Measurements from ENCODE around the gene FAM163B.

Gene FAM163B

DNA sequence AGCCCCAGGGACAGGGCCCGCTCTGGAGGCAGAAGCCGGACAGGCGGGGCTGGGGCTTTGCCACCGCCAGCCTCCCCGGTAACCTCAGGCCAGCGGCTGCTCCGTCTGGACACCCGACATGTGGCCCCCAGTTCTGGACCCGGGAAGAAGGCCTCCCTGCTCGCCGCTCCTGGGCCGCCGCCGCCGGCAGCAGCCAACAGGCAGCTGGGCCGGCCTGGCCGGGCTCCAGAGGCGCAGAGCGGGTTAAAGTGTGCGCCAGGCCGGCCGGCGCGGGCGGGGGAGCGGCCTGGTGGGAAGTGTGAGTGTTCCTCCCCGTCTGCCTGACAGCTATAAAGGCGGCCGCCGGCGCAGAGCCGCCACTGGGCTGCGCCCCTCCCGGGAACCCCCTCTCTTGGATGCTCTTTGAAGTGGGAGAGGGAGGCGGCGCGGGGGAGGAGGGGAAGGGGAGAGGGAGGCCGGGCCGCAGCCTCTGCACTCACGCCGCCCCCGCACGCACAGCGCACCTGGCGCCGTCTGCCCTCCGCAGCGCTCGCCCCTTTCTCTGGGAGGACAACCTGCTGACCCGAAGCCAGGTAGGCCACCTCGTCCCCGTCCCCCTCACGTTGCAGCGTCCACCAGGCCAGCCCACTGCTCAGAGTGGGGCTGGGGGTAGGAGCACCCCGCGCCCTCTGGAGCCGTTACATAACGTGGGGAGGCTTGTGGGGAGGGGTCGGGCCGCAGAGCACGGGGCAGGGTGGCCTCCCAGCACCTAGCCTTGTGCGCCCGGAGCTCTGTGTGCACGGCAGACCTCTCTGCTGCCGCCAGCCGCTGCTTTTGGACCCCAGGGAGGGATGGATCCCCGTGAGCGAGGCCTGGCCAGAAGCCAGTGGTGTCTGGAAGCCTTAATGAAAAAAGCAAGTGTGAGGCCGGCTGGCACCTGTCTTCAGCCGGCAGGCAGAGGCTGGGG lies 74.6 kb downstream of the FAM163B start, which contains the start of gene ADAMTSL2:
Gene ADAMTSL2, plus strand, starts transcription at position 359 of the 946 bp plus-strand sequence. CDS start 2,009 bp downstream, outside the sequence.
- Mint-ChIP-seq H3K4me1 (peaks cover 41% of the 10 kb centered on the region), H3K27ac (peak within 1 kb of the TSS in 1 of 2 donors; percentile 74), H3K27me3 (peaks cover 22% of the 10 kb centered on the region), H3K9me3 (no peaks in the 10 kb centered on the region), H3K4me3 (peak within 1 kb of the TSS; percentile 44 to 72)
- ATAC-seq (peak; percentile 66), DNase-seq (peak; percentile 32 to 47)

DNA sequence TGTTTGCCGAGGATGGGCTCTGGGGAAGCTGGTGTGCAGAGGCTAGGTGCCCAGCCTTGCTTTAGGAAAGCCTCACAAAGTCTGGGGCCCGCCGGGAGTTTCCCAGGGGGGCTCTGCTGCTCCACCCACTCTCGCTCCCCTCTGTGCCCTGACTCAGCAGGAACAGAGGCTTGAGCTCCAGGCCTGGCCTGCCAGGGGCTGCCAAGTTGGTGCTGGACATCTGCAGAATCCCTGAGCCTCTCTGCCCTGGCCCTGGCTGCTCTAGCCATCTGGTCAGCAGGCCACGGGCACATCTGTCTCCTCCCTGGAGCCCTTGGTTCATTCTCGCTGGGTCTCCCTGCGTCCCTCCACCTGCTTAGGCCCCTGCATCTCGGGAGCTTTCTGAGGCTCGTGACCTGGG lies 75.3 kb downstream of the FAM163B start:
- H3K9me3 Mint-ChIP-seq: no peaks in the 10 kb centered on the region
- peak overlapping the region; percentile 42 to 72 for H3K4me3 Mint-ChIP-seq
- no peak for DNase-seq
- H3K27me3 Mint-ChIP-seq: peaks cover 14% of the 10 kb centered on the region
- ATAC-seq: no peak
- H3K27ac Mint-ChIP-seq: peak overlapping the region in 1 of 2 donors; percentile 74
- peaks cover 35% of the 10 kb centered on the region for H3K4me1 Mint-ChIP-seq

DNA sequence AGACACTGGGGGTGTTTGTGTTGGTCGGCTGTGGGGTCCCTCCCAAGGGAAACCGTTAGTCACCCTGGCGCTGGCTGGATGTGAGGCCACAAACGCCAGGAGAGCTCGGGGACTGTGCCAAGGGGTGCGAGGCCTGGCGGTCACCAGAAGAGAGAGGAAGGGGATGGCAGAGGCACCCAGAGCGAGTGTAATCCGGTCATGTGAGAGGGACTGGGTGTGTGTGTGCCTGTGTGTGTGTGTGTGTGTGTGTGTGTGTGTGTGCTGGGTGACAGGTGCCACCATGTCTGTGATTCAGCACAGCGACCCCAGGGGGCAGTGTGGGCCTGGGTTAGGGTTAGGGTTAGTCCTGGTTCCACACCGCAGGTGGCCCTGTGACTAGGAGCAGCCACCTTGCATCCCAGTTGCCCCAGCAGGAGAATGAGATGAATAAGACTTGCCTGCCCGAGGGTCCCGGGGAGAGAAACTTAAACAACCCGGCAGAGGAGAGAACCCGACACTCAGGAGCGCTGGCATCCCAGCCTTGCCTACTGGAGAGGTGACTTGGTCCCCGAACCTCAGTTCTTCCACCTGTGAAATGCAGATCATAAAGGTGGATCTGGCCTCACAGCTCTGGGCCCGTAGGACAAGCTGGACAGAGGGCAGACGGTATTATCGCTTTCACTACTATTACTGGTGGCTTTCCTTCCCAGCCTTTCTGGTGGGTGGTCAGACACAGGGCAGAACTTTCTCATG lies 76.1 kb downstream of the FAM163B start:
- ATAC-seq: peak; percentile 76
- Mint-ChIP-seq H3K27me3 (peaks cover 10% of the 10 kb centered on the region), H3K27ac (peak overlapping the region in 1 of 2 donors; percentile 95)

GRCh38 chr9:133531293-133531692 lies 77.9 kb downstream of the FAM163B start:
- DNase-seq (no peak), ATAC-seq (no peak)
- Mint-ChIP-seq H3K4me1 (peaks cover 38% of the 10 kb centered on the region), H3K9me3 (no peaks in the 10 kb centered on the region), H3K27ac (no peak overlapping the region), H3K4me3 (no peak overlapping the region), H3K27me3 (peaks cover 21% of the 10 kb centered on the region)

More for the DNA sequence above, 76.1 kb downstream of the FAM163B start:
- peak; percentile 62 to 80 for DNase-seq
- H3K9me3 Mint-ChIP-seq: no peaks in the 10 kb centered on the region
- H3K4me3 Mint-ChIP-seq: peak overlapping the region; percentile 44 to 60
- peaks cover 31% of the 10 kb centered on the region for H3K4me1 Mint-ChIP-seq

DNA sequence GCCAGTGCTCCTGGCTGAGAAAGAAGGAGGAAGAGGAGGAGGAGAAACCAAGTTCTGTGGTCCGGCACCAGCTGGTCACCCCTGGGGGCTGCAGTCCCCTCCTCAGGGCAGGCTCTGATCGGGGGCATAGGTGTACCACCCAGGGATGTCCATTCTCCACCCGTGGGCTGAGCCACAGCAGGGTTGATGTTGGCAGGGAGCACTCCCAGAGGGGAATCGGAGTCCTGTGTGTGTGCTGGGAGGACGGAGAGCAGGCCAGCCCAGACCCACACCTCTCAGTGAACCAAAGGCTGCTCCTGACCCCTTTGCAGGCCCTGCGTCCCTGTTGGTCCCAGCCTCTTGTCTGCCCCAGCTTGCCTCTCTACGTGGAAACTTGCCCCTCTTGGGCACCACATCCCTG lies 79.3 kb downstream of the FAM163B start:
- no peak for ATAC-seq
- Mint-ChIP-seq H3K27me3 (peaks cover 22% of the 10 kb centered on the region), H3K27ac (peak overlapping the region in 1 of 2 donors; percentile 11), H3K9me3 (no peaks in the 10 kb centered on the region), H3K4me1 (peaks cover 35% of the 10 kb centered on the region), H3K4me3 (no peak overlapping the region)
- no peak for DNase-seq

- H3K27ac Mint-ChIP-seq: peak overlapping the region in 1 of 2 donors; percentile 11
- H3K4me1 Mint-ChIP-seq: peaks cover 31% of the 10 kb centered on the region
- H3K4me3 Mint-ChIP-seq: no peak overlapping the region
- no peaks in the 10 kb centered on the region for H3K9me3 Mint-ChIP-seq
- ATAC-seq (no peak), DNase-seq (no peak)
- peaks cover 22% of the 10 kb centered on the region for H3K27me3 Mint-ChIP-seq
These were observed 79.7 kb downstream of the FAM163B start for GRCh38 chr9:133529457-133529856.

GRCh38 chr9:133528876-133529241 lies 80.3 kb downstream of the FAM163B start:
- no peak overlapping the region for H3K4me3 Mint-ChIP-seq
- H3K9me3 Mint-ChIP-seq: no peaks in the 10 kb centered on the region
- no peak for DNase-seq
- ATAC-seq: no peak
- H3K27me3 Mint-ChIP-seq: peaks cover 22% of the 10 kb centered on the region
- H3K27ac Mint-ChIP-seq: no peak overlapping the region
- peaks cover 26% of the 10 kb centered on the region for H3K4me1 Mint-ChIP-seq

DNA sequence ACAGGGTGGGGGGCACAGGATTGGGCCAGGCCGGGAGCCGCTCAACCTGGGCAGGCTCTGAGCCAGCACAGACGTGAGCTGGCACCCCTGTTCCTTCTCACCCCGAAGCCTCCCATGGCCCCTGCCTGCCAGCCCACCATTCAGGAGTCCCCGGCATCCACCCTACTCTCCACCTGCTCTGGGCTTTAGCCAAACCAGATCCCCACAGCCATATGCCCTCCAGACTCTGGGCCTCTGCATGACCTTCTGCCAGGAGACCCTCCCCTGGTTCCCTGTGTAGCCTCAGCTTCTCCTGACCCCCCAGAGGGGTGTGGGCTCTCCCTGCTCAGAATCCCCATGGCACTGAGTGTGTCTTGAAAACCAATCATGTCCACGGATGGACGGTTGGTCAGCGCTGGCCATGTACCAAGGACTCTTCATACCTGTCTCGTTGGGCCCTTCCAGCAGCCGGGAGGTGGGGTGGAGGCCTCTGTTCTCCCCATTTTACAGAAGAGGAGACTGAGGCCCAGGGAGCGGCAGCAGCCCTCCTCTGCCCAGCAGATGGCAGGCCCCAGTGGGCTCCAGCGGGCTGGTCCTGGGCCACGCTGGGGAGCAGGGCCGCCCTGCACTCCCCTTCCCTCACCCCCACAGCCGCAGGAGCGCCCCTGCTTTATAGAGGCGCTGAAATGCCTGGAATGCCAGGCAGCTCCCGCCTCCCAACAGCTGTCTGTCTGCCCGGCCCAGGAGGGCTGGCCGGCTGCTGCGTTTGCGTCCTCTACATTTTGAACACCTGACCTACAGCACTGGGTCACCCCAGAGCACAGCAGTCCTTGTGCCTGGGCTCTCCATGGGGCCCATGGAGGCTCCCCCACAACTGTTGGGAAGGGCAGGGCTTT lies 81.0 kb downstream of the FAM163B start:
- H3K27me3 Mint-ChIP-seq: peaks cover 22% of the 10 kb centered on the region

DNA sequence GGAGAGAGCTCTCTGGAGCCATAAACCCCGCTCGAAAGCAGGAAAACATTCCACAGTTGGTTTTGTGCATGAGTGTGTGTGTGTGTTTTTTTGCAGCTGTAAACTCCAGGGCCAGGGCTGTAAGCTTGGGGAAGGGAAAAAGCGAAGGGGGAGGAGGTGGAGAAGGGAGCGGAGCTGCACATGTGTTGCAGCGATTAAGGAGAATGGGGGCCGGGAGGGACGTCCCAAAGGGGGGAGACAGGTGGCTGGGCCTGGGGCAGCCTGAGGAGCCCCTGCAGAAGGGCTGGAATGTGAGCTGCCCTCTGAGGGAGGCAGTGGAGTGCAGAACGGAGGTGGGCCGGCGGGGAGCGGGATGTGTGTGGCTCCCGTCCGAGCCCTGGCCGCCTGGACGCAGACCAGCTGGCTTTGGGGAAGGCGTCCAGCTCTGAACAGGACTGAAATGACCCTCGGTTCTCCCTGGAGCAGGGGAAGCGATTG lies 81.7 kb downstream of the FAM163B start:
- Mint-ChIP-seq H3K4me3 (no peak overlapping the region), H3K4me1 (peaks cover 13% of the 10 kb centered on the region), H3K27ac (peak overlapping the region in 1 of 2 donors; percentile 62), H3K27me3 (peaks cover 14% of the 10 kb centered on the region), H3K9me3 (no peaks in the 10 kb centered on the region)
- ATAC-seq: no peak
- DNase-seq: no peak

More for the DNA sequence above, 81.0 kb downstream of the FAM163B start:
- Mint-ChIP-seq H3K4me3 (no peak overlapping the region), H3K4me1 (peaks cover 20% of the 10 kb centered on the region), H3K9me3 (no peaks in the 10 kb centered on the region), H3K27ac (no peak overlapping the region)
- no peak for DNase-seq
- ATAC-seq: no peak
